ENCODE measurements around the gene BAIAP2L2. TPM values are rescaled to one million over a fixed set of nuclear protein-coding genes. Genes with fewer than 3 reads are reported as not detected.

BAIAP2L2 gene
- total RNA-seq, 3 donors from 2014 or later (not counting 1 experiment from before 2014, with no cell fraction given) = 0.99 to 1.9 (median 1.2) TPM

- no peak for ATAC-seq
- Mint-ChIP-seq H3K27ac (no peak overlapping the region), H3K4me3 (no peak overlapping the region), H3K4me1 (no peaks in the 10 kb centered on the region), H3K9me3 (no peaks in the 10 kb centered on the region), H3K27me3 (ENCODE audit: low read depth in 2 of 2) (no peaks in the 10 kb centered on the region), H3K36me3 (no peaks in the 10 kb centered on the region)
- no peaks in the 10 kb centered on the region for H3K9me3 ChIP-seq (ENCODE audit: control insufficient read depth, insufficient read depth, low read length)
- TF ChIP-seq CTCF (IDR thresholded peaks at IDR 0.05) = no peak
- H3K4me3 ChIP-seq (ENCODE audit: low read length) = no peak overlapping the region
- 44% methylated on average over 73 of the region's 85 CpGs for WGBS (ENCODE audit: insufficient coverage)
- no peak overlapping the region for H3K27ac ChIP-seq (ENCODE audit: low read length)
- intact Hi-C loops (cut with micrococcal nuclease) = no loop called here
- peaks cover 4% of the 10 kb centered on the region for H3K36me3 ChIP-seq (ENCODE audit: control insufficient read depth, insufficient read depth, low read length)
- H3K27me3 ChIP-seq (ENCODE audit: control insufficient read depth, insufficient read depth, low read length) = no peaks in the 10 kb centered on the region
- H3K4me1 ChIP-seq (ENCODE audit: control insufficient read depth, insufficient read depth, low read length) = no peaks in the 10 kb centered on the region
- no peak for DNase-seq
Observed at GRCh38 chr22:38088629-38089473, 21.6 kb downstream of the BAIAP2L2 start.

- H3K4me3 Mint-ChIP-seq = no peak overlapping the region
- intact Hi-C loops (cut with micrococcal nuclease) = no loop called here
- H3K9me3 Mint-ChIP-seq = no peaks in the 10 kb centered on the region
- TF ChIP-seq CTCF (IDR thresholded peaks at IDR 0.05) = no peak
- H3K4me1 Mint-ChIP-seq = no peaks in the 10 kb centered on the region
- DNase-seq (no peak), ATAC-seq (no peak)
- H3K27me3 Mint-ChIP-seq (ENCODE audit: low read depth in 2 of 2) = no peaks in the 10 kb centered on the region
- no peak overlapping the region for H3K27ac ChIP-seq (ENCODE audit: low read length)
- no peaks in the 10 kb centered on the region for H3K4me1 ChIP-seq (ENCODE audit: control insufficient read depth, insufficient read depth, low read length)
- no peak overlapping the region for H3K4me3 ChIP-seq (ENCODE audit: low read length)
- no peaks in the 10 kb centered on the region for H3K36me3 Mint-ChIP-seq
- H3K36me3 ChIP-seq (ENCODE audit: control insufficient read depth, insufficient read depth, low read length) = peaks cover 2% of the 10 kb centered on the region
- 95% methylated on average over 11 of the region's 12 CpGs for WGBS (ENCODE audit: insufficient coverage)
- H3K27me3 ChIP-seq (ENCODE audit: control insufficient read depth, insufficient read depth, low read length) = peaks cover 2% of the 10 kb centered on the region
- no peaks in the 10 kb centered on the region for H3K9me3 ChIP-seq (ENCODE audit: control insufficient read depth, insufficient read depth, low read length)
- H3K27ac Mint-ChIP-seq = no peak overlapping the region
Observed at GRCh38 chr22:38087855-38088254, 22.6 kb downstream of the BAIAP2L2 start.

GRCh38 chr22:38086942-38087341, 23.5 kb downstream of the BAIAP2L2 start:
- Mint-ChIP-seq H3K27me3 (ENCODE audit: low read depth in 2 of 2) (no peaks in the 10 kb centered on the region), H3K36me3 (no peaks in the 10 kb centered on the region), H3K9me3 (no peaks in the 10 kb centered on the region), H3K4me1 (peaks cover 0 to 6% of the 10 kb centered on the region in 2 donors), H3K27ac (no peak overlapping the region), H3K4me3 (no peak overlapping the region)
- ATAC-seq (no peak), DNase-seq (no peak)
- Histone ChIP-seq H3K27me3 (ENCODE audit: control insufficient read depth, insufficient read depth, low read length) (peaks cover 9% of the 10 kb centered on the region), H3K27ac (ENCODE audit: low read length) (no peak overlapping the region), H3K36me3 (ENCODE audit: control insufficient read depth, insufficient read depth, low read length) (no peaks in the 10 kb centered on the region), H3K4me3 (ENCODE audit: low read length) (no peak overlapping the region), H3K4me1 (ENCODE audit: control insufficient read depth, insufficient read depth, low read length) (peaks cover 7% of the 10 kb centered on the region), H3K9me3 (ENCODE audit: control insufficient read depth, insufficient read depth, low read length) (no peaks in the 10 kb centered on the region)
- 91% methylated on average over 13 of the region's 13 CpGs for WGBS (ENCODE audit: insufficient coverage)
- no peak for TF ChIP-seq CTCF (IDR thresholded peaks at IDR 0.05)
- intact Hi-C loops (cut with micrococcal nuclease) = no loop called here
